ENCODE data around the gene LRRC4C.

DNA sequence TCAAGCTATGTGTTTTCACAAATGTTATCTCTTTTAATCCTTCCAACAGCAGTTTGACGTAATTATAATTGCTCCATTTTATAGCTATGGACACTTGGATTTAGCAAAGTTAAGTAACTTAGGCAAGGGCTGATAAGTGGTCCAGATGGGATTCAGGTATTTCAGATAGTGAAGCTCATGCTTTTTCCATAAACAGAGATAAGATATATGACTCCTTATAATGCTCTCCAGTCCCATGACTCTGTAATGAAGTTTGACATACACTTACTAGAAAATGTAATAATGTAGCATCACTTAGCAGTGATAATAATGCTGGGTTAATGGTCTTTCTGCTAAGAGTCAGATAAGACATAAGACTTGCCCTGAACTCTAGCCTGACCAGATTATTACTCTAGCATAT is 892.1 kb downstream of the LRRC4C start:
- TF ChIP-seq, protein P1, sequence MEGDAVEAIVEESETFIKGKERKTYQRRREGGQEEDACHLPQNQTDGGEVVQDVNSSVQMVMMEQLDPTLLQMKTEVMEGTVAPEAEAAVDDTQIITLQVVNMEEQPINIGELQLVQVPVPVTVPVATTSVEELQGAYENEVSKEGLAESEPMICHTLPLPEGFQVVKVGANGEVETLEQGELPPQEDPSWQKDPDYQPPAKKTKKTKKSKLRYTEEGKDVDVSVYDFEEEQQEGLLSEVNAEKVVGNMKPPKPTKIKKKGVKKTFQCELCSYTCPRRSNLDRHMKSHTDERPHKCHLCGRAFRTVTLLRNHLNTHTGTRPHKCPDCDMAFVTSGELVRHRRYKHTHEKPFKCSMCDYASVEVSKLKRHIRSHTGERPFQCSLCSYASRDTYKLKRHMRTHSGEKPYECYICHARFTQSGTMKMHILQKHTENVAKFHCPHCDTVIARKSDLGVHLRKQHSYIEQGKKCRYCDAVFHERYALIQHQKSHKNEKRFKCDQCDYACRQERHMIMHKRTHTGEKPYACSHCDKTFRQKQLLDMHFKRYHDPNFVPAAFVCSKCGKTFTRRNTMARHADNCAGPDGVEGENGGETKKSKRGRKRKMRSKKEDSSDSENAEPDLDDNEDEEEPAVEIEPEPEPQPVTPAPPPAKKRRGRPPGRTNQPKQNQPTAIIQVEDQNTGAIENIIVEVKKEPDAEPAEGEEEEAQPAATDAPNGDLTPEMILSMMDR (IDR thresholded peaks at IDR 0.05): no peak
- TF ChIP-seq POLR2A (IDR thresholded peaks at IDR 0.05): no peak

Measured in heart left ventricle (tissue), 13 donors.